ENCODE measurements around the gene OTOGL.

The OTOGL gene

GRCh38 chr12:80271780-80272179 lies 172.4 kb downstream of the OTOGL start:
- Histone ChIP-seq H3K36me3 (replicated peaks) (no peaks in the 10 kb centered on the region), H3K27me3 (replicated peaks) (no peaks in the 10 kb centered on the region), H3K27ac (no peak overlapping the region), H3K4me3 (ENCODE audit: low read depth, low read length) (no peak overlapping the region)
- no peak for DNase-seq
- TF ChIP-seq, protein P1, sequence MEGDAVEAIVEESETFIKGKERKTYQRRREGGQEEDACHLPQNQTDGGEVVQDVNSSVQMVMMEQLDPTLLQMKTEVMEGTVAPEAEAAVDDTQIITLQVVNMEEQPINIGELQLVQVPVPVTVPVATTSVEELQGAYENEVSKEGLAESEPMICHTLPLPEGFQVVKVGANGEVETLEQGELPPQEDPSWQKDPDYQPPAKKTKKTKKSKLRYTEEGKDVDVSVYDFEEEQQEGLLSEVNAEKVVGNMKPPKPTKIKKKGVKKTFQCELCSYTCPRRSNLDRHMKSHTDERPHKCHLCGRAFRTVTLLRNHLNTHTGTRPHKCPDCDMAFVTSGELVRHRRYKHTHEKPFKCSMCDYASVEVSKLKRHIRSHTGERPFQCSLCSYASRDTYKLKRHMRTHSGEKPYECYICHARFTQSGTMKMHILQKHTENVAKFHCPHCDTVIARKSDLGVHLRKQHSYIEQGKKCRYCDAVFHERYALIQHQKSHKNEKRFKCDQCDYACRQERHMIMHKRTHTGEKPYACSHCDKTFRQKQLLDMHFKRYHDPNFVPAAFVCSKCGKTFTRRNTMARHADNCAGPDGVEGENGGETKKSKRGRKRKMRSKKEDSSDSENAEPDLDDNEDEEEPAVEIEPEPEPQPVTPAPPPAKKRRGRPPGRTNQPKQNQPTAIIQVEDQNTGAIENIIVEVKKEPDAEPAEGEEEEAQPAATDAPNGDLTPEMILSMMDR (IDR thresholded peaks at IDR 0.05; ENCODE audit: low read depth, low read length, missing control alignments), result no peak
- in situ Hi-C loops (cut with HindIII; ENCODE audit: low pct_ligation_motif_present, low sequenced_read_pairs), result no loop called here

GRCh38 chr12:80272387-80272915 lies 173.1 kb downstream of the OTOGL start:
- no peak for DNase-seq
- TF ChIP-seq, protein P1 (IDR thresholded peaks at IDR 0.05; ENCODE audit: low read depth, low read length, missing control alignments), result no peak
- Histone ChIP-seq H3K27me3 (replicated peaks) (no peaks in the 10 kb centered on the region), H3K36me3 (replicated peaks) (no peaks in the 10 kb centered on the region), H3K27ac (no peak overlapping the region), H3K4me3 (ENCODE audit: low read depth, low read length) (no peak overlapping the region)
- in situ Hi-C loops (cut with HindIII; ENCODE audit: low pct_ligation_motif_present, low sequenced_read_pairs), result no loop called here

GRCh38 chr12:80273144-80273543 lies 173.8 kb downstream of the OTOGL start:
- TF ChIP-seq, protein P1 (IDR thresholded peaks at IDR 0.05; ENCODE audit: low read depth, low read length, missing control alignments), result no peak
- no peak for DNase-seq
- in situ Hi-C loops (cut with HindIII; ENCODE audit: low pct_ligation_motif_present, low sequenced_read_pairs), result no loop called here
- Histone ChIP-seq H3K36me3 (replicated peaks) (no peaks in the 10 kb centered on the region), H3K4me3 (ENCODE audit: low read depth, low read length) (no peak overlapping the region), H3K27ac (no peak overlapping the region), H3K27me3 (replicated peaks) (no peaks in the 10 kb centered on the region)

- TF ChIP-seq, protein P1 (IDR thresholded peaks at IDR 0.05; ENCODE audit: low read depth, low read length, missing control alignments), result no peak
- H3K4me3 ChIP-seq (ENCODE audit: low read depth, low read length), result no peak overlapping the region
- in situ Hi-C loops (cut with HindIII; ENCODE audit: low pct_ligation_motif_present, low sequenced_read_pairs), result no loop called here
- no peak for DNase-seq
- no peaks in the 10 kb centered on the region for H3K27me3 ChIP-seq (replicated peaks)
- no peaks in the 10 kb centered on the region for H3K36me3 ChIP-seq (replicated peaks)
- H3K27ac ChIP-seq, result no peak overlapping the region
Measured at GRCh38 chr12:80277732-80278131, 178.4 kb downstream of the OTOGL start.

- Histone ChIP-seq H3K27ac (no peak overlapping the region), H3K36me3 (replicated peaks) (no peaks in the 10 kb centered on the region), H3K4me3 (ENCODE audit: low read depth, low read length) (no peak overlapping the region), H3K27me3 (replicated peaks) (no peaks in the 10 kb centered on the region)
- no peak for DNase-seq
- in situ Hi-C loops (cut with HindIII; ENCODE audit: low pct_ligation_motif_present, low sequenced_read_pairs), result no loop called here
- TF ChIP-seq, protein P1 (IDR thresholded peaks at IDR 0.05; ENCODE audit: low read depth, low read length, missing control alignments), result no peak
Measured at GRCh38 chr12:80282226-80282625, 182.9 kb downstream of the OTOGL start.

DNA sequence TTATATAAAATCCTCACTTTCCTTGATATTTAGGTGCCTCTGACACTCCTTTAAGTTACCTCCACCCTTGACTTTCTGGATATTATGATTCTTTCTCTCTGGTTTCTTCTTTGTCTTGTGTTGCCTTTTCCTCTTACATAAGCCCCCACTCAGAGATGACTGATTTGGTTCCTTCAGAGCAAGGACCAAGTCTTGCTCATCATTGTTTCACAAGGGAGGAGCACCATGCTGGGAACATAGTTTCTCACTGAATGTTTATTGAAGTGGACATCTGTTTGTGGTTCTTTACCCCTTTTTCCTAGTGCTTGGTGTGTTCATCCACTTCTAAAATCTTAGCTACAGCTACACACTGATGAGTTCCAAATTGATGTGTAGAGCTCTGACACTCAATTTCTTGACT lies 183.4 kb downstream of the OTOGL start:
- Histone ChIP-seq H3K4me3 (ENCODE audit: low read depth, low read length) (no peak overlapping the region), H3K36me3 (replicated peaks) (no peaks in the 10 kb centered on the region), H3K27me3 (replicated peaks) (no peaks in the 10 kb centered on the region), H3K27ac (no peak overlapping the region)
- TF ChIP-seq, protein P1 (IDR thresholded peaks at IDR 0.05; ENCODE audit: low read depth, low read length, missing control alignments), result no peak
- DNase-seq, result peak; percentile 9
- in situ Hi-C loops (cut with HindIII; ENCODE audit: low pct_ligation_motif_present, low sequenced_read_pairs), result no loop called here

Data from brain microvascular endothelial cell (primary cell).